ENCODE data around the gene DNAJC1.

- TF ChIP-seq CTCF (IDR thresholded peaks at IDR 0.05) (no peak), POLR2A (IDR thresholded peaks at IDR 0.05) (no peak)
Measured at GRCh38 chr10:21910798-21911197, 92.7 kb downstream of the DNAJC1 start.
